Small intestine (tissue), 7 donors: ENCODE measurements around the gene ZNF737. TPM values are rescaled to one million over a fixed set of nuclear protein-coding genes. Genes with fewer than 3 reads are reported as not detected.
"Not testable (repeated sequence)": the region's sequence is repeated elsewhere in the genome, so short reads cannot be mapped to it uniquely, and the experiment has no call there.

Experiments used
- DNase-seq, 2 donors: peaks; one replicate each; pipeline versions ENCODE4 v3.0.0 to v3.0.0-alpha.2; 2013
- FAIRE-seq: peaks from 2 replicates; lab custom pipeline; 2012; peaks lifted over from hg19 to GRCh38; lab: Jason Lieb, UNC
- H3K27ac ChIP-seq, 3 donors: one replicate each; pipeline ENCODE4 v1.5.1; 2013; ENCODE audit warnings: low read length in 2 of 3, mild to moderate bottlenecking in 2 of 3, control low read depth in 1 of 3, inconsistent platforms in 1 of 3, low read depth in 1 of 3, moderate library complexity in 1 of 3
- H3K27me3 ChIP-seq, 3 donors: one replicate each; pipeline ENCODE4 v1.6.1; 2013; ENCODE audit warnings: low read length in 3 of 3, inconsistent platforms in 1 of 3; ENCODE audit not compliant: control insufficient read depth in 3 of 3, insufficient read depth in 3 of 3
- H3K36me3 ChIP-seq, 3 donors: one replicate each; pipeline ENCODE4 v1.6.1; 2013; ENCODE audit warnings: low read length in 3 of 3, inconsistent platforms in 1 of 3, low read depth in 1 of 3, mild to moderate bottlenecking in 1 of 3, moderate library complexity in 1 of 3; ENCODE audit not compliant: control insufficient read depth in 3 of 3, insufficient read depth in 2 of 3
- H3K4me1 ChIP-seq, 3 donors: one replicate each; pipeline ENCODE4 v1.6.1; 2013; ENCODE audit warnings: low read length in 2 of 3, inconsistent platforms in 1 of 3, low read depth in 1 of 3, mild to moderate bottlenecking in 1 of 3, moderate library complexity in 1 of 3; ENCODE audit not compliant: control insufficient read depth in 3 of 3, insufficient read depth in 2 of 3
- H3K4me3 ChIP-seq, 3 donors: one replicate each; pipeline ENCODE4 v1.5.1; 2013; ENCODE audit warnings: low read length in 3 of 3, control low read depth in 1 of 3, inconsistent platforms in 1 of 3, low read depth in 1 of 3, mild to moderate bottlenecking in 1 of 3, moderate library complexity in 1 of 3
- H3K9me3 ChIP-seq, 2 donors: one replicate each; pipeline ENCODE4 v1.6.1; 2013; ENCODE audit warnings: low read depth in 1 of 2, low read length in 1 of 2; ENCODE audit not compliant: control insufficient read depth in 2 of 2, insufficient read depth in 1 of 2
- WGBS, 3 donors: extraction: QIAGEN DNeasy Blood & Tissue Kit; methylation state at CpG; one replicate each; pipeline ENCODE4 v1.1.7; 2013; 5-methylcytosine and 5-hydroxymethylcytosine counted together
- polyA plus RNA-seq, 4 donors: library from polyadenylated mRNA; stranded (reverse) in 3 of 4; unstranded in 1 of 4; fragments of 200-250 nt in 3 of 4; fragments of 120-200 nt in 1 of 4; gene quantifications; one replicate each; pipeline versions ENCODE4 v1.2.1 to v1.2.3, GENCODE V29; 2013
- donor health status: healthy with polysubstance abuse.
- donor health status: control.
- donor health status: control.
- donor health status: Bipolar disorder and iron deficiency.
- donor health status: healthy.

ZNF737 gene
- polyA plus RNA-seq, 4 donors = 0.45 to 27.2 (median 2.4) TPM

- Histone ChIP-seq H3K9me3 (peaks cover 7 to 57% of the 10 kb centered on the region in 2 donors), H3K36me3 (peaks cover 11 to 17% (median 16%) of the 10 kb centered on the region in 3 donors)
- H3K4me1 ChIP-seq, H3K4me3 ChIP-seq, H3K27me3 ChIP-seq, H3K27ac ChIP-seq, DNase-seq, FAIRE-seq: not testable (repeated sequence)
- WGBS, 3 donors = 95 to 98% (median 97%) methylated on average over 7 of the region's 7 CpGs
These were observed 20.8 kb downstream of the ZNF737 start for GRCh38 chr19:20544667-20545333.

GRCh38 chr19:20530303-20530702 is 35.3 kb downstream of the ZNF737 start:
- H3K27me3 ChIP-seq, DNase-seq, H3K4me3 ChIP-seq, H3K4me1 ChIP-seq, H3K27ac ChIP-seq, FAIRE-seq, H3K36me3 ChIP-seq: not testable (repeated sequence)
- peaks cover 0 to 27% of the 10 kb centered on the region in 2 donors for H3K9me3 ChIP-seq
- WGBS, 3 donors = 94 to 100% (median 94%) methylated on average over 1 to 24 of the region's 29 CpGs

- H3K27ac ChIP-seq = no peak overlapping the region
- no peak for FAIRE-seq
These were observed 52.2 kb downstream of the ZNF737 start for GRCh38 chr19:20513189-20513904.

GRCh38 chr19:20503476-20503875 is 62.1 kb downstream of the ZNF737 start:
- peaks cover 0 to 14% of the 10 kb centered on the region in 2 donors for H3K9me3 ChIP-seq

More at GRCh38 chr19:20513189-20513904, 52.2 kb downstream of the ZNF737 start:
- no peaks in the 10 kb centered on the region for H3K36me3 ChIP-seq
- peaks cover 0 to 2% (median 0%) of the 10 kb centered on the region in 3 donors for H3K27me3 ChIP-seq
- peaks cover 0 to 20% of the 10 kb centered on the region in 2 donors for H3K9me3 ChIP-seq
- WGBS, 3 donors = 62 to 74% (median 72%) methylated on average over 5 of the region's 5 CpGs
- H3K4me3 ChIP-seq = no peak overlapping the region
- DNase-seq = peak in 1 of 2 donors; percentile 11
- no peaks in the 10 kb centered on the region for H3K4me1 ChIP-seq

More at GRCh38 chr19:20503476-20503875, 62.1 kb downstream of the ZNF737 start:
- DNase-seq (no peak), FAIRE-seq (no peak)
- Histone ChIP-seq H3K36me3 (no peaks in the 10 kb centered on the region), H3K27me3 (no peaks in the 10 kb centered on the region), H3K27ac (no peak overlapping the region), H3K4me3 (no peak overlapping the region), H3K4me1 (no peaks in the 10 kb centered on the region)
- WGBS, 3 donors = 75 to 89% (median 76%) methylated on average over 1 of the region's 1 CpG

Other genes starting within 250 kb of the ZNF737 start
- 10 to 100 TPM in 1 of 4 donors, 1 to 10 TPM in 1, not detected in 2; 4.1 to 19.7 TPM for gene ZNF626, start 95.8 kb upstream of the ZNF737 start, polyA plus RNA-seq
- 1 to 10 TPM in 2 of 4 donors, not detected in 2; 1.4 to 5.0 TPM for gene ZNF66, start 210.5 kb upstream of the ZNF737 start, polyA plus RNA-seq